Inflammatory macrophage treated with lipopolysaccharide for 1 hour (primary cell): Measurements from ENCODE around the gene SSU72.
A peak's percentile ranks its signal among the peaks of the same experiment; 100 is the strongest.
"Not testable (repeated sequence)": the region's sequence is repeated elsewhere in the genome, so short reads cannot be mapped to it uniquely, and the experiment has no call there.

Experiments used
- DNase-seq, 2 donors: peaks; one replicate each; pipeline ENCODE4 v3.0.0-alpha.2; 2020 to 2022

The SSU72 gene

DNA sequence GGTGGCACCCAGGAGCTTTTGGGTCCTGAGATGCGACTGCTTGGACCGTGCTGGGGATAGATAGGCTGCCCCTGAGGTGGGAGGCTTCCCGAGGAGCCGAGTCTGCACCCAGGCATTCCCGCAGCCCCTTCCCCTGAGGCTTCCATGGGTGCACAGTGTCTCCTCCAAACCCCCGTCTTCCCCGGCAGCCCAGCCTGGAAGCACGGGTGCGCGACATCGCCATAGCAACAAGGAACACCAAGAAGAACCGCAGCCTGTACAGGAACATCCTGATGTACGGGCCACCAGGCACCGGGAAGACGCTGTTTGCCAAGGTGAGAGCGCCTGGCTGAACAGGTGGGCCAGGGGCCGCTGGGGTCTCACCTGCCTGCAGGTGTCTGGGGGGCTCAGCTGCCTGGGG lies 51.0 kb downstream of the SSU72 start:
- DNase-seq = not testable (repeated sequence)

GRCh38 chr1:1523226-1523625 lies 51.4 kb downstream of the SSU72 start:
- DNase-seq = not testable (repeated sequence)

GRCh38 chr1:1522536-1522935 lies 52.1 kb downstream of the SSU72 start:
- DNase-seq = not testable (repeated sequence)

- no peak for DNase-seq
Measured at GRCh38 chr1:1521331-1521730, 53.3 kb downstream of the SSU72 start.

- DNase-seq = not testable (repeated sequence)
Measured at GRCh38 chr1:1519805-1520505, 54.7 kb downstream of the SSU72 start.

GRCh38 chr1:1518621-1519007 lies 56.0 kb downstream of the SSU72 start:
- not testable (repeated sequence) for DNase-seq

GRCh38 chr1:1517973-1518620 lies 56.6 kb downstream of the SSU72 start:
- DNase-seq = no peak

DNA sequence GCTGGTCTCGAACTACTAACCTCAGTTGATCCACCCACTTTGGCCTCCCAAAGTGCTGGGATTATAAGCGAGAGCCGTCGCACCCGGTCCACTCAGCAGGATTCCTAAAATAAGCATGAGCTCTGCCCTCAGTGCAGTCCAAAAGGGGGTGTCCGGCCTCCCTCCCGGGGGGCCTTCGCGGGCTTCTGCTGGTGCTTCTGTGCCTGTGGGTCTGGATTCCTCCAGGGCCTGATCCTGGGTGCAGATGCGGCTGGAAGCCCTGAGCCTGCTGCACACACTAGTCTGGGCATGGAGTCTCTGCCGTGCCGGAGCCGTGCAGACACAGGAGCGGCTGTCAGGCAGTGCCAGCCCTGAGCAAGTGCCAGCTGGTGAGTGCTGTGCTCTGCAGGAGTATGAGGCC lies 57.7 kb downstream of the SSU72 start:
- DNase-seq = not testable (repeated sequence)

DNA sequence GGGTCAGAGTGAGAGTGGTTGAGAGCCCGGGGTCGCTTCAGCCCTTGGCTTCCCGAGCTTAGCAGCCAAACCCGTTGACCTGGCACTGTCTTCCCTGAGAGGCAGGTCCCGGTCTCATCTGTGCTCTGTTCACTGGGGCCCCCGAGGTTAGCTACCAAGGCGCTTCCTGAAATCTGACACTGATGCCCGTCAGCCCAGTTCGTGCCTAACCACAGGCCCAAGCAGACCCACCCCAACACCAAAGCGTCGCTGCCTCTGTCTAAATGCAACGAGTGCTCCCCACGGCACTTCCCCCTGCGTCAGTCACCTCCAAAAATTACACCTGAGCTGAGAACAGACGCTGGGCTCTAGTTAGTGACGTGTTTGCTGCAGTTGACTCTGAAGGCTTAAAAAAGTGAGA lies 60.3 kb downstream of the SSU72 start:
- not testable (repeated sequence) for DNase-seq

DNA sequence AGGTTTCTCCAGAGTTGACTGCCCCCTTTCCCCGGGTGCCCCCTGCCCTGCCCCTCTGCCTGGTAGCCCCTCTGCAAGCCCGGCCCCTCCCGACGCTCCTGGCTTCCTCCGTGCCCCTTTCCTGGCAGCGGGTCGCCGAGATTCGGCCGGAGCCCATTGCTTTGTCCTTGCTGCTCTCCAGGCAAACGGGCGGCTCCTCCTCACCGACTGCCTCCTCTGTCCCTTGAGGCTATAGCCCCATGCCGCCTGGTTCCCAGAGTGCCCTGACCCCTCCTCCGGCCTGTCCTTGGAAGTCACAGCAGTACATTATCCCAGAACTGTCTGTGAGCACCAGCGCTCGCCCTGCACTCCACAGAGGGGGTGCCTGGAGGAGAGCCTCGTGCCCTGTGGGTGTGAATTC lies 61.0 kb downstream of the SSU72 start:
- DNase-seq = not testable (repeated sequence)

DNA sequence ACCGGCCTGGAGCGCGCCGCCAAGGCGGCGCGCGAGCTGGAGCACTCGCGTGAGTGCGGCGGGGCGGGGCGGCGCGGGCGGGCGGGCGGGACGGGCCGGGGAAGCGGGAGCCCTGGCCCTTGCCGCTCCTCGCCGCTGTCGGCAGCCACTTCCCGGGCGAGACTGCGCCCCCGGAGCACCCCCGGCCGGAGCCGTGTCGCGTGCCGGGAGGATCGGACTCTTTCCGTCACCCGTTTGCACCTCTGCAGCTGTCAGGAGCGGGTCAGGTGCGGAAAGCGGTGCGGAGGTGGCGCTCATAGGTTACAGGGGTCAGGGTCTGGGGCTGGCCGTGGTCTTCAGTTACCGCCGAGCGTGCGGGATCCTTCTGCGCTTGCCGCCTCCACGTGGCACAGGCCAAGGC lies 62.2 kb downstream of the SSU72 start:
- not testable (repeated sequence) for DNase-seq

- peak; percentile 98 to 99 for DNase-seq
Measured at GRCh38 chr1:1511533-1512285, 63.0 kb downstream of the SSU72 start, which contains the start of gene ATAD3A. Gene ATAD3A (plus strand): TSS chr1:1512162. CDS start chr1:1512269, 107 bp downstream.

- DNase-seq = peak; percentile 4 to 24
Measured at GRCh38 chr1:1510912-1511532, 63.6 kb downstream of the SSU72 start.

GRCh38 chr1:1509465-1509850 lies 65.2 kb downstream of the SSU72 start:
- not testable (repeated sequence) for DNase-seq

DNA sequence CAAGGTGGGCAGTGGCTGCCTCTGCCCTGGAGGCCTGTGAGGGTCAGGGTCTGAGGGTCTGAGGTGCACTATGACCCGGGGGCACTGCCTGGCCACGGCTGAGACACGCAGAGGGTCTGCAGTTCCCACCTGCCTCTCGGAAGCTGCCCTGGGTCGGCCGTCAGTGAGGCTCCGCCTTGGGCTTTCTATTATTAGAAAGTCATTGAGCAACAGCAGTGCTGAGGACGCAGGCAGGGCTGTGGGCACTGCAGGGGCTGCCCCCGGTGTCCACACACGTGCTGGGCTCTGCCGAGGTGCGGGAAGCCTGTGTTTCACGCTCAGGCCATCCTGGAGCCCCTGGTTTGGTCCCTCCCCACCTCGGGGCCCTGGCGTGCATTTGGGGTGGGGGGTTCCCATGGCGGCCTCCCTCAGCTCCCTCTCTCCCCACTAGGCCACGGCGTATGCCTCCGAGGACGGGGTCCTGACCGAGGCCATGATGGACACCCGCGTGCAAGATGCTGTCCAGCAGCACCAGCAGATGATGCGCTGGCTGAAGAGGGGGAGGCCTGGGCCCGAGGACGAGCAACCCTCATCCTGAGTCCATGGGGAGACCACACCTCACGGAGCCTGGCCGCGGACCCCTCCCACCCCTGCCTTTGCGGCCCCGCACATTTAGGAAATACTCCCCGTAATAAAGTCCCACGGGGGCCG lies 65.7 kb downstream of the SSU72 start:
- DNase-seq = not testable (repeated sequence)

- no peak for DNase-seq
Measured at GRCh38 chr1:1507305-1507704, 67.4 kb downstream of the SSU72 start.

DNA sequence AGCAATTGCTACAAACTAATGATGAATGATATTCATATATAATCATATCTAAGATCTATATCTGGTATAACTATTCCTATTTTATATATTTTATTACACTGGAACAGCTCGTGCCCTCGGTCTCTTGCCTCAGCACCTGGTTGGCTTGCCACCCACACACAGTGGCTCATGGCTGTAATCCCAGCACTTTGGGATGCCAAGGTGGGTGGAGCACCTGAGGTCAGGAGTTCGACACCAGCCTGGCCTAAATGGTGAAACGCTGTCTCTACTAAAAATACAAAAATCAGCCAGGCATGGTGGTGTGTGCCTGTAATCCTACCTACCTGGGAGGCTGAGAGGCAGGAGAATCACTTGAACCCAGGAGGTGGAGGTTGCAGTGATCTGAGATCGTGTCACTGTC lies 68.9 kb downstream of the SSU72 start:
- DNase-seq = not testable (repeated sequence)

GRCh38 chr1:1505366-1505798 lies 69.3 kb downstream of the SSU72 start:
- peak in 1 of 2 donors; percentile 34 for DNase-seq

DNA sequence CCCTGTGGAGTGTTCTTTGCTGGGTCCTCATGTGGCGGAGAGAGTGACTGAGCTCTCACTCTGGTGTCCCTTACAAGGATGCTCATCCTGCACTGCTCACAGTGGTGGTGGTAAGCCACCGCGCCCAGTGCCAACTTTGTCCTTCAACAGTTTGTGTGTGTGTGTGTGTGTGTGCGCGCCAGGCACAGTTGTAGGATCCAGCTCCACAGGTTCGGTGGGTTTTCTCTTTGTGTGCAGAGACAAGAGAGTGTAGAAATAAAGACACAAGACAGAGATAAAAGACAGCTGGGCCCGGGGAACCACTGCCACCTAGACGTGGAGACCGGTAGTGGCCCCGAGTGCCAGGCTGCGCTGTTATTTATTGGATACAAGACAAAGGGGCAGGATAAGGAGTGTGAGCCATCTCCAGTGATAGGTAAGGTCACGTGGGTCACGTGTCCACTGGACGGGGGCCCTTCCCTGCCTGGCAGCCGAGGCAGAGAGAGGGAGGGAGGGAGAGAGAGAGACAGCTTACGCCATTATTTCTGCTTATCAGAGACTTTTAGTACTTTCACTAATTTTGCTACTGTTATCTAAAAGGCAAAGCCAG lies 69.8 kb downstream of the SSU72 start:
- peak; percentile 32 to 54 for DNase-seq

GRCh38 chr1:1495461-1495975 lies 79.1 kb downstream of the SSU72 start:
- not testable (repeated sequence) for DNase-seq

DNA sequence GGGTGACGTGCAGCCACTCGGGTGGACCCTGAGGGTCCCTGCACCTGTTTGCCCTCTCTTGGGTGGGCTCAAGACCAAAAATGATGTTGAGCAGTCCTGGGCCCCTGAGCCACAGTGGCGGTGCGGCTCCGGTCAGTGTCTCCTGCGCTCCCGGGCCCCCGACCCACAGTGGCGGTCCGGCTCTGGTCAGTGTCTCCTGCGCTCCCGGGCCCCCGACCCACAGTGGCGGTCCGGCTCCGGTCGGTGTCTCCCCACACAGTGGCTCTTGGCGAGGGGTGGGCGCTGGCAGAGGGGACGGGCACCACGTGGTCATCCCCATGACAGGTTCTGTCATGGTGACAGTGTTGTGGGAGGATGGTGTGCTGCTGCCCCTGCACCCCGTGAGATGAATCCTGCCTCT lies 80.4 kb downstream of the SSU72 start:
- not testable (repeated sequence) for DNase-seq
